NCI-H1417 (cell line): ENCODE data around the gene COL23A1.

Source experiments
- DNase-seq, 3 experiments: peaks; one replicate each; lab custom pipeline; 2025; lab: John Stamatoyannopoulos, UW

COL23A1 gene

DNA sequence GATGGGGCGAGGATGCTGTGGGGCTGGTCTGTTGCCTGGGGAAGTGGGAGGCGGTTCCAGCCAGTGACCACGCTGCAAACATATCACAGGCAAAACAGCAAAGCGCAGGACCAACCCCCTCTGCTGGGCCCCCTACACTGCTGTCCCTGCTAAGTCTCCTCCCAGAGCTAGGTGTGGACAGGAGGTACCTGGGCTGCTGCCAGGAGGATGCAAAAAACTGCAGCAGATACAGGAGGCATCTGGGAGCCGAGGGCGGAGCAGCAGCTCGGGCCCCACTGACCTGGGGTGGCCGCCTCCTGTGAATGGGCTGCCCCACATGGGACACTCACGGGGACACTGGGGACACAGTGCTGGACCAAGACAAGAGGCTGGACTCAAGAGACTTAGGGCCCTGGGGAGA lies 309.6 kb downstream of the COL23A1 start:
- no peak for DNase-seq

GRCh38 chr5:178279723-178280438 lies 310.3 kb downstream of the COL23A1 start:
- peak; percentile 34 to 65 (median 55) for DNase-seq

DNA sequence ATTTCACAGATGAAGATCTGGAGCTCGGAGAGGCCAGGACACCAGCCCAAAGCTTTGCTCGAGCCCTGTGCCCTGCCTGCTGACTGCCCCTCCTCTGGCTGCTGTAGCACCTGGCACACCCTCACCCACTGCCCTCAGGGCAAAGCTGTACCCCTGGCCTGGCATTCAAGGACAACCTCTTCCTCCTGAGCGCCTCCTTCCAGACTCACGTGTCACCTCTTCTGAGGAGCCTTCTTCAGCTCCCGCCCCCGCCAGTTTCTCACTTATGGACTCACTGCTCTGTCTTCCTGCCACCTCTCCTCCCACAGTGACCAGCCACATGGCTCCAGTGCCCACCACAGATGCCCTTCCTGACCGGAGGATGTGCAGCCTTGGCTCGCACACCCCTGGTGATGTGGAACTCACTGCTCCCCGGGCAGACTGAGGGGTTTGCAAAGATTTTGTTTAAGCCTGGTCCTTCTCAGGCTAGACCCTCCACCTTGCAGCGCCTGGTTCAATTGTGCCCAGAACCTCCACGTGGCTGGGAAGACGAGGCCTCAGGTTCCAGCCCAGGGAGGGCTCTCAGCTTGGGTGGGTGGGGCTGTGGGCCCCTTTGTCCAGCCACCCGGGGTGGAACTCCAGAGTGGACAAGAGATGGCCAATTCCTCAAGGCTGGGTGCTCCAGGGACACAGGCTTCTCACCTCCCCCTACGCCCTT lies 311.0 kb downstream of the COL23A1 start:
- no peak for DNase-seq

DNA sequence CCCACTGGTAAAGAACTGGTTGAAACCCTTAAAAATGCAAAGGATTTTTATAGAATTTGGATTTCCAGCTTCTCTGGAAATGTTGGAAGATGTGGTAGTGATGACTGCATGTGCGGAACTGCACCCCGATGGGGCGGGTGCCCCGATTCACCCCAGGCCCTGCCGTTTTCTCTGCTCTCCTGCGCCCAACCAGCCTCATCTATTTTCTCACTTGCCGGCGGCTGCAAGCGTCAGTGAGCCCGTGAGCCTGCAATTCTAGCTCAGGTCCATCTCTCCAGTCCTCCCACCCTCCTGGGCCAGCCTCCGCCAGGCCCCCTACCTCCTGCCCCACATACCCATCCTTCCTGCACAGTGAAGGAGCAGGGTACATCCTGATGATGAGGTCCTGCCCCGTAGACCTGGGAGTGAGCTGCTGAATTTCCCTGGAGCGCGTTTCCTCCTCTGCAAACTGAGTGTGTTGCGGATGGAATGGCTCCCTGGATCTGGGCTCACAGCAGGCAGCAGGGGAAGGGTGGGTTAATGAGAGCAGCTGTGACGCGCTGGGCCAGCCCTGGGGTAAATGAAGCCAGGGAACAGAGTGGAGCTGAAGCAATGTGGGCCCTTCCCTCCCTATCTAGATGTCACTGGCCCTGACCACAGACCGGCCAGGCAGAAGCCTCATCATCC lies 311.7 kb downstream of the COL23A1 start:
- peak in 2 of 3 experiments; percentile 32 to 53 for DNase-seq

- DNase-seq, result no peak
Observed at GRCh38 chr5:178277866-178278265, 312.3 kb downstream of the COL23A1 start.

- DNase-seq, result no peak
Observed at GRCh38 chr5:178277346-178277745, 312.8 kb downstream of the COL23A1 start.

GRCh38 chr5:178274781-178275537 lies 315.2 kb downstream of the COL23A1 start:
- no peak for DNase-seq

DNA sequence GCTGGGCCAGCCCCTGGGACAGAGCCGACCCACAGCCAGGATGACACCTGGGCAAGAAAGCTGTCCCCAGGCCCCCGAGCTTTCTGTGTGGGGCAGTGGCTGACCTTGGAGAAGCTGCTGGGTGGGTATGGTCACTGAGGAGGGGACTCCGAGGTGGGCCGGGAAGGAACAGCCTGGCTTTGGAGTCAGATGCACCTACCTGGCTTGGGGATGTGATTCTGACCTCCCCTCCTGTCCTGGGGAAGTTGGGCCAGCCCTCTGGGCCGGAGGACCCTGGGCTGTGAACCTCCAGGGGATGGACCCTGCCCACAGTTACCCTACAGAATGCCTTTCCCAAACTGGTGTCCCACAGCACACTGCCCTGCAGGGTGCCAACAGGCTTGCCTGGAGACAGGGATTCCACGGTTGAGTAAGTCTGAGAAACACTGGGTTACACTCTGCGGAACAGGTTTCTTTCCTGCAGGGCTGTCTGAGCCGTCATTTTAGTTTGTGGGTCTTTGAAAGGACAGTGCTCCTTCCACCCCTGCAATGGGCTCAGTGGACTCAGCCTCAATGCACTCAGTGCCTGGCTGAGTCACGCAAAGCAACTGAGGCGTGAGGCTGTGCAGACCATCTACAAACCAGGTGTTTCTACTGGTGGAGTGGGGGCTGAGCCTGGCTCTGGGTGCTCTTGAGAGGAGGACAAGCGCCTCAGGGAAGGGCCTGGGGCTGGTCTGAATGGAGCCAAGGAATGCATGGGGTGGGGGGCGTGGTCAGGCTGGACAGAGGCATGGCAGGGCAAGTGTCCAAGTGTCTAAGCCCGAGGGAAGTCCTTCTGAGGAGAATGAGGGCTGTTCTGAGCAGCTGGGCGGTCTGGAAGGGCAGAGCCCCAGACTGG lies 316.3 kb downstream of the COL23A1 start:
- no peak for DNase-seq

GRCh38 chr5:178273041-178273440 lies 317.2 kb downstream of the COL23A1 start:
- DNase-seq, result no peak

GRCh38 chr5:178272591-178272990 lies 317.6 kb downstream of the COL23A1 start:
- DNase-seq, result no peak

DNA sequence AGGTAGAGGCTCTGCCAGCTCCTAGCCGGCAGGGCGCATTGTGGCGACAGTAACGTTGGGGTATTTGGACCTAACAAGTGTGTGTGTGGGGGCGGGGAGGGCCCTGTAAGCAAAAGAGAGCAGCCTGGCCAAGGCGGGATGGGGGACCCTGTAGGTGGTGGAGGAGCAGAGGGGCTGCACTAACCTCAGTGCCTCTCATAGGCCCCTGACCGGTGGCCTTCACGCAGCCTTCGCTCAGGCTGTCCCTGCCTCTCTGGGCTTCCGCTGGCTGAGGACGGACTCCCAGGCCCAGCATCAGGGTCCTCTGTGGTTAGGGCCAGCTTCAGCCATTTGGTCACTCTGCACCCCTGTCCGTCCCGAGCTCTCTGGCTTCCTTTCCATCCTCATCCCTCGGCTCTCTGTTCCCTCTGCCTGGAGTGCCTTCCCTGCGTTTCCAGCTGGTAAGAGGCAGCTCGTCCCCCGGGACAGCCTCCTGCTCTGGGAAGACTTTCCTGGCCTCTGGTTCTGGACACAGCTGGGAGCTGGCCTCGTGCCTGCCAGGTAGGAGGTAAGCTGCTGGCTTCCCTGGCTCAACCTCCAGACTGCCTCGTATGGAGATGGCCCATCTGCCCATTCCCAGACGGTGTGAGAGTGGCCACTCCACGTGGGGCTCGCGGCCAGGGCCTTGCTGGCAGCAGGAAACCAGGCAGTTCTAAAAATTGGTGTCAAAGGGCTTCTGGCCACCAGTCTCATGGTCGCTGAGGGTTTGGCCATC lies 318.3 kb downstream of the COL23A1 start:
- DNase-seq, result no peak

GRCh38 chr5:178271231-178271630 lies 319.0 kb downstream of the COL23A1 start:
- DNase-seq, result no peak

GRCh38 chr5:178269499-178269898 lies 320.7 kb downstream of the COL23A1 start:
- no peak for DNase-seq

DNA sequence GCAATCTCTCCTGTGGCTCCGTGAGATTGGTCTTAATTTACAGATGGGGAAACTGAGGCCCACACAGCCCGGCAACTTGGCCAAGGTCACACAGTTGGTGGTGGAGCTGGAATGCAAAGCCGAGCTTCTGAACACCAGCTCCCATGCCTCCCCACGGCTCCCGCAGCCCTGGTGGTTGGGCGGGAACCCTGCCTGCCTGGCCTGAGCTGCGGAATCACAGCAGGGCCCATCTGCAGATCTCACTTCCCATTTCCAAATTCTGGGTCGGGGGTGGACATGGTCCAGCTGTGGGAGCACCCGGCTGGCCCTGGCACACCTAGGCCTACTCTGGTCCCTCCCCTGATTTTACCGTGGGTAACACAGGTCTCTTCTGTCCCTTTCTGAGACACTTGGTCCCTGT lies 322.3 kb downstream of the COL23A1 start:
- no peak for DNase-seq

- DNase-seq, result no peak
Observed at GRCh38 chr5:178267245-178267644, 322.9 kb downstream of the COL23A1 start.

GRCh38 chr5:178266581-178266980 lies 323.6 kb downstream of the COL23A1 start:
- DNase-seq, result no peak

DNA sequence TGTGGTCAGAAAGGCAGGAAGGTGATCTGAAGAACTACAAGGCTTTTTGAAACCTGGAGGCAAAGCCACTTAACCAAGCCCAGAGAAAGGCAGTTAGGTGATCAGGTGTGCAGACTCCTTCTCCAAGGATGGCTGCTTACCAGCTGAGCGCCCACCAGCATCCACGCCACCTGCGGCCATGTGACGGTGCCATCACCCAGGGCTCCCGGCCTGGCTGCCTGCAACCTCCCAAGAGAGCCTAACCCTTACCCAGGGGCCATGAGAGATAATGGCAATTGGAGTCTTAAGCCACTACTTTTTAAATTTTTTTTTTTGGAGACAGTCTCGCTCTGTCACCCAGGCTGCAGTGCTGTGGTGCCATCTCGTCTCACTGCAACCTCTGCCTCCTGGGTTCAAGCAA lies 324.4 kb downstream of the COL23A1 start:
- DNase-seq, result no peak

GRCh38 chr5:178264044-178264443 lies 326.1 kb downstream of the COL23A1 start:
- DNase-seq, result no peak

GRCh38 chr5:178261666-178262600 lies 328.3 kb downstream of the COL23A1 start:
- no peak for DNase-seq
